Neural cell (in vitro differentiated cells): ENCODE measurements around the gene XCR1. TPM values are rescaled to one million over a fixed set of nuclear protein-coding genes. Genes with fewer than 3 reads are reported as not detected.

Experiments
- H2AFZ ChIP-seq: fragments of 200-600, 300-800 bp; sonication (generic), shearing (Covaris generic); 2 replicates; pipeline ENCODE4 v1.6.0; 2014; ENCODE audit warnings: low read depth, mild to moderate bottlenecking, antibody characterized with exemption, low read length, moderate library complexity
- H3F3A ChIP-seq: fragments of 200-600 bp; shearing (Covaris generic); 2 replicates; pipeline ENCODE4 v1.6.1; 2016; ENCODE audit warnings: mild to moderate bottlenecking, moderate library complexity, mixed read lengths, antibody characterized with exemption, low read length; ENCODE audit not compliant: insufficient read depth, poor library complexity, severe bottlenecking
- H3K27ac ChIP-seq: fragments of 200-600, 300-800 bp; sonication (generic), shearing (Covaris generic); 2 replicates; pipeline ENCODE4 v1.5.1; 2014; ENCODE audit warnings: mild to moderate bottlenecking, low read length, moderate library complexity
- H3K27me3 ChIP-seq: fragments of 300-800, 200-600 bp; sonication (generic), shearing (Covaris generic); 2 replicates; pipeline ENCODE4 v1.6.0; 2014; ENCODE audit warnings: mild to moderate bottlenecking, low read depth, low read length, moderate library complexity; ENCODE audit not compliant: insufficient read depth
- H3K36me3 ChIP-seq: fragments of 300-800, 200-600 bp; sonication (generic), shearing (Covaris generic); 2 replicates; pipeline ENCODE4 v1.5.1; 2014; ENCODE audit warnings: mild to moderate bottlenecking, antibody characterized with exemption, low read length, moderate library complexity; ENCODE audit not compliant: insufficient read depth
- H3K4me2 ChIP-seq: fragments of 300-800, 200-600 bp; sonication (generic), shearing (Covaris generic); 2 replicates; pipeline ENCODE4 v1.6.0; 2014; ENCODE audit warnings: mild to moderate bottlenecking, low read length
- H3K4me3 ChIP-seq: fragments of 300-800, 200-600 bp; sonication (generic), shearing (Covaris generic); 2 replicates; pipeline ENCODE4 v1.5.1; 2014; ENCODE audit warnings: mild to moderate bottlenecking, low read length, moderate library complexity
- H3K79me2 ChIP-seq: fragments of 200-600 bp; shearing (Covaris generic); replicated peaks from 2 replicates; pipeline ENCODE4 v1.6.0; 2014; ENCODE audit warnings: mild to moderate bottlenecking, low read length, moderate library complexity; ENCODE audit not compliant: insufficient read depth
- H3K9ac ChIP-seq: fragments of 300-800, 200-600 bp; sonication (generic), shearing (Covaris generic); 2 replicates; pipeline ENCODE4 v1.6.1; 2016; ENCODE audit warnings: mild to moderate bottlenecking, low read length, mixed read lengths
- H3K9me2 ChIP-seq: fragments of 200-600 bp; shearing (Covaris generic); 2 replicates; pipeline ENCODE4 v1.6.1; 2016; ENCODE audit warnings: mild to moderate bottlenecking, low read length, mixed read lengths; ENCODE audit not compliant: insufficient read depth
- H3K9me3 ChIP-seq: fragments of 200-600, 300-800 bp; sonication (generic), shearing (Covaris generic); 2 replicates; pipeline ENCODE4 v1.6.1; 2016; ENCODE audit warnings: mild to moderate bottlenecking, mixed run types, low read length, moderate library complexity, mixed read lengths
- H4K20me1 ChIP-seq: fragments of 200-600 bp; shearing (Covaris generic); 2 replicates; pipeline ENCODE4 v1.6.1; 2016; ENCODE audit warnings: mild to moderate bottlenecking, mixed run types; ENCODE audit not compliant: insufficient read depth
- EP300 ChIP-seq: fragments of 450-650 bp; conservative IDR thresholded peaks from 2 replicates; pipeline ENCODE4 v1.6.1; 2014; ENCODE audit warnings: antibody characterized with exemption, mild to moderate bottlenecking, moderate library complexity; ENCODE audit not compliant: poor library complexity, severe bottlenecking
- EZH2 ChIP-seq: fragments of 200-600, 300-800 bp; shearing (Covaris generic), sonication (generic); IDR thresholded peaks from 2 replicates; pipeline ENCODE4 v1.6.1; 2014; ENCODE audit warnings: antibody characterized with exemption, low read length, borderline replicate concordance, mild to moderate bottlenecking; ENCODE audit not compliant: insufficient read depth, poor library complexity, severe bottlenecking
- MXI1 ChIP-seq: fragments of 450-650 bp; conservative IDR thresholded peaks from 2 replicates; pipeline ENCODE4 v1.6.1; 2014; ENCODE audit warnings: antibody characterized with exemption, mild to moderate bottlenecking; ENCODE audit not compliant: poor library complexity, severe bottlenecking
- POLR2AphosphoS5 ChIP-seq: IDR thresholded peaks from 2 replicates; pipeline ENCODE4 v1.6.1; 2012
- RAD21 ChIP-seq: fragments of 450-650 bp; conservative IDR thresholded peaks from 2 replicates; pipeline ENCODE4 v1.6.1; 2014; ENCODE audit warnings: antibody characterized with exemption, mild to moderate bottlenecking, moderate library complexity
- SMC3 ChIP-seq: fragments of 450-650 bp; conservative IDR thresholded peaks from 2 replicates; pipeline ENCODE4 v1.6.1; 2014; ENCODE audit warnings: antibody characterized with exemption, mild to moderate bottlenecking, moderate library complexity; ENCODE audit not compliant: poor library complexity
- TAF1 ChIP-seq: IDR thresholded peaks from 2 replicates; pipeline ENCODE4 v1.6.1; 2012; ENCODE audit warnings: low read depth
- polyA plus RNA-seq: library from polyadenylated mRNA; depleted of rRNA; stranded (reverse); fragments of >200 nt; gene quantifications from 2 replicates; pipeline ENCODE4 v1.2.3, GENCODE V29; 2014
- TF ChIP-seq, protein P1 (sequence below): IDR thresholded peaks from 2 replicates; pipeline ENCODE4 v1.6.1; 2012; ENCODE audit warnings: borderline replicate concordance
- TF ChIP-seq, protein P2 (sequence below): fragments of 450-650 bp; IDR thresholded peaks from 2 replicates; pipeline ENCODE4 v1.5.1; 2014; ENCODE audit warnings: antibody characterized with exemption, mild to moderate bottlenecking, moderate library complexity; ENCODE audit not compliant: poor library complexity, severe bottlenecking

The XCR1 gene
- polyA plus RNA-seq, 1 donor from 2014 or later: not detected

DNA sequence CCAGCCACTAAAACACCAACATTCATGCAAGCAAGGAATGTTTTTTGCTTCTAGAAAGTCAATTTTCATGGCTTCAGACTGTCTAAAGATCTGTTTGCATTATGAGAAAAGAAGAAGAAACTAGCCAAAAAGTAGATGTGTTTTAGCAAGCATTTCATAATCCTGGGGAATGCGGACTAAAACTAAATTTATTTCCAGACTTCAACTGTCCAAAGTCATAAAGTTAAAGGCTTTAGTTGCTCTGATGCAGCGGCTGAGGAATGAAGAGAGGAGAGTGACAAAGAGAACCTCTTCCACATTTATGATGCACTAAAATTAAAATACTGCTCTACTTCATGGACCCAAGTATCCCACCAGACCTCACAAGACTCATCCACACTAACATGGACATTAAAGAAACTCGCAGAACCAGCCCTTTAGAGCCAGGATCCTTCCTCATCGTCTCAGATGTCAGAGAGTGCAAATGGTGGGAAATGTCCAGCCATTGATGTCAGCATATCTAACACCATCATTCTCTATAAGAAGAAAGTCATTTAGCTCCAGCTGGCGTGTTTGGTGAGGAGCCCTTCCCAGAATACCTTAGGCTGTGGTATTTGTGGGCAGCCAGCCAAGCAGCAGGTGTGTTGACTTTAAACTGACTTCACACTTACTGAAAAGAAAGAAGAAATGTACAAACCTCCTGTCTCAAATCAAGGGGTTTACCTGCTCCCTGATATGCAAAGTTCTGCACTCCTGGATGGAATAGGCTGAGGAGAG is 49.1 kb downstream of the XCR1 start:
- Histone ChIP-seq H3K4me3 (no peak overlapping the region), H3K27me3 (no peaks in the 10 kb centered on the region), H4K20me1 (no peaks in the 10 kb centered on the region), H3K4me2 (no peak overlapping the region), H3K9me2 (no peaks in the 10 kb centered on the region), H3K79me2 (no peaks in the 10 kb centered on the region), H3K36me3 (no peaks in the 10 kb centered on the region), H2AFZ (no peak overlapping the region), H3F3A (no peaks in the 10 kb centered on the region), H3K27ac (no peak overlapping the region), H3K9ac (no peak overlapping the region), H3K9me3 (no peaks in the 10 kb centered on the region)
- TF ChIP-seq, protein P1, sequence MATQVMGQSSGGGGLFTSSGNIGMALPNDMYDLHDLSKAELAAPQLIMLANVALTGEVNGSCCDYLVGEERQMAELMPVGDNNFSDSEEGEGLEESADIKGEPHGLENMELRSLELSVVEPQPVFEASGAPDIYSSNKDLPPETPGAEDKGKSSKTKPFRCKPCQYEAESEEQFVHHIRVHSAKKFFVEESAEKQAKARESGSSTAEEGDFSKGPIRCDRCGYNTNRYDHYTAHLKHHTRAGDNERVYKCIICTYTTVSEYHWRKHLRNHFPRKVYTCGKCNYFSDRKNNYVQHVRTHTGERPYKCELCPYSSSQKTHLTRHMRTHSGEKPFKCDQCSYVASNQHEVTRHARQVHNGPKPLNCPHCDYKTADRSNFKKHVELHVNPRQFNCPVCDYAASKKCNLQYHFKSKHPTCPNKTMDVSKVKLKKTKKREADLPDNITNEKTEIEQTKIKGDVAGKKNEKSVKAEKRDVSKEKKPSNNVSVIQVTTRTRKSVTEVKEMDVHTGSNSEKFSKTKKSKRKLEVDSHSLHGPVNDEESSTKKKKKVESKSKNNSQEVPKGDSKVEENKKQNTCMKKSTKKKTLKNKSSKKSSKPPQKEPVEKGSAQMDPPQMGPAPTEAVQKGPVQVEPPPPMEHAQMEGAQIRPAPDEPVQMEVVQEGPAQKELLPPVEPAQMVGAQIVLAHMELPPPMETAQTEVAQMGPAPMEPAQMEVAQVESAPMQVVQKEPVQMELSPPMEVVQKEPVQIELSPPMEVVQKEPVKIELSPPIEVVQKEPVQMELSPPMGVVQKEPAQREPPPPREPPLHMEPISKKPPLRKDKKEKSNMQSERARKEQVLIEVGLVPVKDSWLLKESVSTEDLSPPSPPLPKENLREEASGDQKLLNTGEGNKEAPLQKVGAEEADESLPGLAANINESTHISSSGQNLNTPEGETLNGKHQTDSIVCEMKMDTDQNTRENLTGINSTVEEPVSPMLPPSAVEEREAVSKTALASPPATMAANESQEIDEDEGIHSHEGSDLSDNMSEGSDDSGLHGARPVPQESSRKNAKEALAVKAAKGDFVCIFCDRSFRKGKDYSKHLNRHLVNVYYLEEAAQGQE: no peak
- TF ChIP-seq, protein P2, sequence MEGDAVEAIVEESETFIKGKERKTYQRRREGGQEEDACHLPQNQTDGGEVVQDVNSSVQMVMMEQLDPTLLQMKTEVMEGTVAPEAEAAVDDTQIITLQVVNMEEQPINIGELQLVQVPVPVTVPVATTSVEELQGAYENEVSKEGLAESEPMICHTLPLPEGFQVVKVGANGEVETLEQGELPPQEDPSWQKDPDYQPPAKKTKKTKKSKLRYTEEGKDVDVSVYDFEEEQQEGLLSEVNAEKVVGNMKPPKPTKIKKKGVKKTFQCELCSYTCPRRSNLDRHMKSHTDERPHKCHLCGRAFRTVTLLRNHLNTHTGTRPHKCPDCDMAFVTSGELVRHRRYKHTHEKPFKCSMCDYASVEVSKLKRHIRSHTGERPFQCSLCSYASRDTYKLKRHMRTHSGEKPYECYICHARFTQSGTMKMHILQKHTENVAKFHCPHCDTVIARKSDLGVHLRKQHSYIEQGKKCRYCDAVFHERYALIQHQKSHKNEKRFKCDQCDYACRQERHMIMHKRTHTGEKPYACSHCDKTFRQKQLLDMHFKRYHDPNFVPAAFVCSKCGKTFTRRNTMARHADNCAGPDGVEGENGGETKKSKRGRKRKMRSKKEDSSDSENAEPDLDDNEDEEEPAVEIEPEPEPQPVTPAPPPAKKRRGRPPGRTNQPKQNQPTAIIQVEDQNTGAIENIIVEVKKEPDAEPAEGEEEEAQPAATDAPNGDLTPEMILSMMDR: no peak
- TF ChIP-seq EP300 (no peak), POLR2AphosphoS5 (no peak), TAF1 (no peak), RAD21 (no peak), MXI1 (no peak), SMC3 (no peak)

DNA sequence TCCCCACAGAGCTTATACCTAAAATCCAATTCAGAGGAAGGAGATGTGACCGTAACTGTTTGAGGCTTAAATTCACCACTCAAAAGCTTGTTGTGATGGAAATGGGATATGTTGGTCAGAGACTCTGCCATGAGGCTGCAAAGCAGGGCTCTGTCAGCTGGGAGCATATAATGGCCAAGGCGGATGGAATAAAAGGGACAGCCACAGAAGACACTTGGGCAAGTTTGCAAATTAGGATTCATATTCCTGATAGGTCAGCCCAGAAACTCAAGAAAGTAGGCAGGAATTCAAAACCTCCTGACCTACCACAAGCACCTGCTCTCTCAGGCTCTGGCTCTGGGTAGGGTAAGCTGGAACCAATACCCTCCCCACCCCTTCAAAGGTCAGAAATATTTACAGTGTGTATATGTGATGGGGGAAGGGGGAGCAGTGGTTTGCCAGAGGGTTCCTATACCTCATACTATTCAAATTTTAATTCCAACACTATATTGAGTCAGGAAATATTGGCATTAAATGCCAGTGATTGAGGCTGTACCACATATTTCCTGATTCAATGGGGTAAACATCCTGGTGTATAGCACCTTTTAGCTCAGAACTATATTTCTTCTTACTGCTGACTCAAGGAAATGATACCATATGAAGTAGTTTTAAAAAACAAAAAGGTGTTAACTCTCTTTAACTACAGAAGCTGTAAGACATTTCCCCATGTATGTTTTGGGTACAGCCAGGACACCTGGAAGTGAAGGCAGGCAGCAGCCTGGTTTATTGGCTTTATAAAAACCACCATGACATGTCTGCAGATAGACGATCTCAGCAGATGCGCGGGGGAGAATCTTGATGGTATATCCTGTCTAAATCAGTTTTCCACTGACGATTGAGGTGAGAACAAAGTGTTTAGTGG is 50.8 kb downstream of the XCR1 start:
- Histone ChIP-seq H3K4me3 (no peak overlapping the region), H3K9me3 (no peaks in the 10 kb centered on the region), H2AFZ (no peak overlapping the region), H3K27me3 (no peaks in the 10 kb centered on the region), H3K79me2 (no peaks in the 10 kb centered on the region), H3K9ac (no peak overlapping the region), H3F3A (no peaks in the 10 kb centered on the region), H3K36me3 (no peaks in the 10 kb centered on the region), H3K27ac (no peak overlapping the region), H3K4me2 (no peak overlapping the region), H4K20me1 (no peaks in the 10 kb centered on the region), H3K9me2 (no peaks in the 10 kb centered on the region)
- TF ChIP-seq POLR2AphosphoS5 (no peak), EZH2 (no peak), EP300 (no peak), RAD21 (no peak), MXI1 (no peak), SMC3 (no peak), TAF1 (no peak)
- TF ChIP-seq, protein P1: no peak
- TF ChIP-seq, protein P2: no peak
